ENCODE measurements around the gene PARK7.
"Not testable (repeated sequence)": the region's sequence is repeated elsewhere in the genome, so short reads cannot be mapped to it uniquely, and the experiment has no call there.

PARK7 gene

DNA sequence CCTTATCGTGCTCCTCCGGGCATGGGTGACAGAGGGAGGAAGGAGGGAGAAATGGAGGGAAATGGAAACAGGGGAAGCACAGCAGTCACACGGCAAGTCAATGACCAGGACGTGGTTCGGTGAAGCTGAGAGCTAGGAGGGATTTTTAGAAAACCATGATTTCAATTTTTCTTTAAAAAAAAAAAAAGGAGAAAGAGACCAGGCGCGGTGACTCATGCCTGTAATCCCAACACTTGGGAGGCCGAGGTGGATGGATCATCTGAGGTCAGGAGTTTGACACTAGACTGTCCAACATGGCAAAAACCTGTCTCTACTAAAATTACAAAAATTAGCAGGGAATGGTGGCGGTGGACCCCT, 20.1 kb upstream of the PARK7 start:
- DNase-seq (ENCODE audit: low read depth, low spot score): no peak
- no peak overlapping the region for H3K4me3 ChIP-seq (ENCODE audit: low read length)

DNA sequence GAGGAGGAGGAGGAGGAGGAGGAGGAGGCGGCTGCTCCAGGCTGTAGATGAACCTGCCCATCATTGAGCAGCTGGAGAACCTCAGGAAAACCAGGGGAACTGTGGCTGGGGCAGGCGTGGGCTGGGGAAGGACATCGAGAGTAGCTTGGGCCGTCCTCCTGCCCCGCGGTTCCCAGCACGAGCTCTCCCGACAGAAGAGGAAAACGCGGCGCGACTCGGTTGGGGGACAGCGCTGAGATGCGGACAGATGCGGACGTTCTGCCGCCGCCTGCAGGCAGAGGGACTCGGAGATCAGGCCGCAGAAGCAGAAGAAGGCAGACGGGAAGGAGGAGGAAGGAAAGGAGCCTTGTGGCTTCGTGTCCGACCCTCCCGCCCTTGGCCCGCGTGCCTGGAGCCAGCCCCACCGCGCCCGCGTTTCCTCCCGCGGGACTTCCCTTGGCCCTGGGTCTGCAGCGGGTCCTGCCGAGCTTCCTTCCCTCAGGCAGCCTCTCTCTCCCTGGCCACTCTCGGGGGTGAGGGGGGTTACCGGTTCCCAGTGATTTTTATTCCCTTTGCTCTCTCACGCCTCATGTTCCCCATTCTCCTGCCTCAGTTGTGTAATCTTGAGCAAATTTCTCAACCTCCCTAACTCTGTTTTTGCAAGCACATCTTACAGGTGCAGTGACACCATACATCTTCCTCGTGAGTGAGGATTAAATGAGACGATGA, 19.1 kb upstream of the PARK7 start:
- DNase-seq (ENCODE audit: low read depth, low spot score): no peak
- no peak overlapping the region for H3K4me3 ChIP-seq (ENCODE audit: low read length)

GRCh38 chr1:7943251-7943650, 18.3 kb upstream of the PARK7 start:
- no peak for DNase-seq (ENCODE audit: low read depth, low spot score)
- no peak overlapping the region for H3K4me3 ChIP-seq (ENCODE audit: low read length)

GRCh38 chr1:7948960-7949359, 12.6 kb upstream of the PARK7 start:
- DNase-seq (ENCODE audit: low read depth, low spot score): peak; percentile 55
- H3K4me3 ChIP-seq (ENCODE audit: low read length): no peak overlapping the region

DNA sequence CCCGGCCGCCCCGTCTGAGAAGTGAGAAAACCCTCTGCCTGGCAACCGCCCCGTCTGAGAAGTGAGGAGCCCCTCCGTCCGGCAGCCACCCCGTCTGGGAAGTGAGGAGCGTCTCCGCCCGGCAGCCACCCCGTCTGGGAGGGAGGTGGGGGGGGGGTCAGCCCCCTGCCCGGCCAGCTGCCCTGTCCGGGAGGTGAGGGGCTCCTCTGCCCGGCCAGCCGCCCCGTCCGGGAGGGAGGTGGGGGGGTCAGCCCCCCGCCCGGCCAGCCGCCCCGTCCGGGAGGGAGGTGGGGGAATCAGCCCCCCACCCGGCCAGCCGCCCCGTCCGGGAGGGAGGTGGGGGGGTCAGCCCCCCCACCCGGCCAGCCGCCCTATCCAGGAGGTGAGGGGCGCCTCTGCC, 8.7 kb upstream of the PARK7 start:
- not testable (repeated sequence) for H3K4me3 ChIP-seq (ENCODE audit: low read length); DNase-seq (ENCODE audit: low read depth, low spot score)

DNA sequence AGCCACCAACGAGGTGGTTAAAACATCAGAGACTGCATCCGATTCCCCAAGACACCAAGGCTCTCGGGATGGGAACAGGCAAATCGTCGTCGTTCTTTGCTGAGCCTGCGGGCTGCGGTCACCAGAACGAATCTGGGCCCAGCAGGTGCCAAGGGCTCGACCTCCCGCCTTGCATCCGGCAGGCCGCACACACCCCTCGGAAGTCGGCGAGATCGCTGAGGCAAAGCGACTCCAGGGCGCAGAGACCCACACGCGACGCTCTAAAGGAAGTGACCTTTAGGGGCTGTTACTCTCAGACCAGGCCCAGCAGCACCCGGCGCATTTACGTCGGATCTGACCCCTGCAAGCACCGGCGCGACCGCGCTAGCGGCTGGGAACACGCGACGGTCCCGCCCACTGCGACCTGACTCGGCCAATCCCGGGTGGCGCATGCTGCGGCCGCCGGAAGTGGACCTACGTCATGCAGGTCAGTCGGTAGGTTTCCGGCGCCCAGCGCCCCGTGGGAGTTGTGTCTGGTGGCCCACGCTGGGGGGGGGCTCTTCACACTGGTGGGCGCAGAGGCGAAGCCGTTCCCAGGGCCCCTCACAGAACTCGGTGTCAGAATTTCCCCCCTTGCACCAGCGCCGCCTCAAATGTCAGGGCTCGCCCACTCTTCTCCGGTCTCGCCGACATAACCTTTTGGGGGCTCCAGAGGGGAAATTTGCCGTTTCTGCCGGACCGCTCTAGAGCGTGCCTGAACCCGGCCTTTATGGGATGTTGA, 7.5 kb upstream of the PARK7 start:
- no peak for DNase-seq (ENCODE audit: low read depth, low spot score)
- no peak overlapping the region for H3K4me3 ChIP-seq (ENCODE audit: low read length)

- no peak overlapping the region for H3K4me3 ChIP-seq (ENCODE audit: low read length)
- DNase-seq (ENCODE audit: low read depth, low spot score): no peak
Observed at GRCh38 chr1:7954683-7955082, 6.8 kb upstream of the PARK7 start.

GRCh38 chr1:7956218-7957032, 5.1 kb upstream of the PARK7 start:
- no peak for DNase-seq (ENCODE audit: low read depth, low spot score)
- no peak overlapping the region for H3K4me3 ChIP-seq (ENCODE audit: low read length)

DNA sequence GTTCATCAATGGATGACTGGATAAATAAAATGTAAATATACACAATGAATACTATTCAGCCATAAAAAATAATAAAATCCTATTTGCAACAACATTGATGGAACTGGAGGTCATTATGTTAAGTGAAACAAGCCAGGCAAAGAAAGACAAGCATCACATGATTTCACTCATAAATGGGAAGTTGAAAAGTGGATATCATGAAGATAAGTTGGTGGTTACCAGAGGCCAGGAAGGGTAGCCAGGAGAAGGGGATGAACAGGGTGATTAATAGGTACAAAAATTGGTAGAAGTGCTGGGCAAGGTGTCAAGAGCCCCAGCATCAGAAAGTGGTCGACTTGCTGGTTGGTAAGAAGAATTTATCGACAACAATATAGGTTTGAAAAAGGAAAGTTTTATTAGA, 1.3 kb upstream of the PARK7 start:
- peak overlapping the region; percentile 74; the same call in 1 of the 2 replicates for H3K4me3 ChIP-seq (ENCODE audit: low read length)

DNA sequence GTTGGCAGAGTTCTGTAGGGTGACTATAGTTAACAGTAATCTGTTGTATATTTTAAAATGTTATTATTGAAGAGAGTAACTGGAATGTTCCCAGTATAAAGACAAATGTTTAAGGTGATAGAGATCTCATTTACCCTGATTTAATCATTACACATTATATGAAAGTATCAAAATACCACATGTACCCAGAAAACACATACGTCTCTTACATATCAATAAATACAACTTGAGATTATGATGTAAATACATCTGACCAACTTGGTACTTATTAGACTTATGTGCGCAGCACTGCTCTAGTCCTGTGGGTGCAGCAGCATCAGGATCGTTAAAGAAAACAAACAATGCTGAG, 670 bp upstream of the PARK7 start:
- peak overlapping the region; percentile 74 for H3K4me3 ChIP-seq (ENCODE audit: low read length)
- DNase-seq (ENCODE audit: low read depth, low spot score): no peak

More for the DNA sequence above, 1.3 kb upstream of the PARK7 start:
- DNase-seq (ENCODE audit: low read depth, low spot score): no peak

DNA sequence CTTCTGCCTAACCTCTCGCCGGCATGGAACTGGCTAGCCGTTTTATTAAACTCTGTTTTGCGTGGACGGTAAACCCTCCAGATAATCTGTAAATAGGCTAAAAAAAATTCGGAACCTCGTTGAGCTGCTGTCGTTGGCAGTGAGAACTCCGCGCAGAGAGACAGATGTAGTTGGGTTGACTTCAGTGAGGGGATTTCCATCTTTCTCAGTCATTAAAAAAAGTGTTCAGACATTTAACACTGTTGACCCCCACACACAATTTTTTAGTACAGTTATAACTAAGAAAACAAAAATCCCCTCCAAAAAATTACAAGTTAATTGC, 464 bp downstream of the PARK7 start:
- DNase-seq (ENCODE audit: low read depth, low spot score): peak; percentile 6
- peak overlapping the region; percentile 74 for H3K4me3 ChIP-seq (ENCODE audit: low read length)

GRCh38 chr1:7962636-7963377, 1.3 kb downstream of the PARK7 start:
- DNase-seq (ENCODE audit: low read depth, low spot score): no peak
- H3K4me3 ChIP-seq (ENCODE audit: low read length): peak overlapping the region; percentile 74

- DNase-seq (ENCODE audit: low read depth, low spot score); H3K4me3 ChIP-seq (ENCODE audit: low read length): not testable (repeated sequence)
Observed at GRCh38 chr1:7963378-7963730, 1.8 kb downstream of the PARK7 start.

DNA sequence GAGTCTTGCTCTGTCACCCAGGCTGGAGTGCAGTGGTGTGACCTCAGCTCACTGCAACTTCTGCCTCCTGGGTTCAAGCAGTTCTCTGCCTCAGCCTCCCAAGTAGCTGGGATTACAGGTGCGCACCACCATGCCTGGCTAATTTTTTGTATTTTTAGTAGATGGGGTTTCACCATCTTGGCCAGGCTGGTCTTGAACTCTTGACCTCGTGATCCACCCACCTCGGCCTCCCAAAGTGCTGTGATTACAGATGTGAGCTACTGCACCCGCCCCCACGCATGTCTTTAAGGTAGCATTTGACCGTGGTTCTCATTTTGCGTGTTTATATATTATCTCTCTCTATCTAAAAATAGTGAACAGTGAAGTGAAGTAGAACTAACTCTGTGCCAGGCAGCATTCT, 2.3 kb downstream of the PARK7 start:
- H3K4me3 ChIP-seq (ENCODE audit: low read length); DNase-seq (ENCODE audit: low read depth, low spot score): not testable (repeated sequence)

- no peak overlapping the region for H3K4me3 ChIP-seq (ENCODE audit: low read length)
- no peak for DNase-seq (ENCODE audit: low read depth, low spot score)
Observed at GRCh38 chr1:7964476-7964875, 3.0 kb downstream of the PARK7 start.

DNA sequence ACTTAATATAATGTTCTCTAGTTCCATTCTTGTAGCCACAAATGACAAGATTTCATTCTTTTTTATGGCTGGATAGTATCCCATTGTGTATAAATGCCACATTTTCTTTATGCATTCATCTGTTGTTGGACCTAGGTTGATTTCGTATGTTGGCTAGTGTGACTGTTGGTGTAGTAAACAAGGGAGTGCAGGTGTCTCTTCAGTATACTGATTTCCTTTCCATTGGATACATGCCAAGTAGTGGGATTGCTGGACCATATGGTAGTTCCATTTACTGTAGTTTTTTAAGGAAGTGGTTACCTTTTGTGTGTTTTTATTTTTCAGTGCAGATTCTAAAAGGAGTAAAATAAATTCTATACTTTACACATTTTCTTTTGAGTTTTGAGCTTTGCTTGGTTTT, 5.7 kb downstream of the PARK7 start:
- peak; percentile 15 for DNase-seq (ENCODE audit: low read depth, low spot score)
- H3K4me3 ChIP-seq (ENCODE audit: low read length): no peak overlapping the region

DNA sequence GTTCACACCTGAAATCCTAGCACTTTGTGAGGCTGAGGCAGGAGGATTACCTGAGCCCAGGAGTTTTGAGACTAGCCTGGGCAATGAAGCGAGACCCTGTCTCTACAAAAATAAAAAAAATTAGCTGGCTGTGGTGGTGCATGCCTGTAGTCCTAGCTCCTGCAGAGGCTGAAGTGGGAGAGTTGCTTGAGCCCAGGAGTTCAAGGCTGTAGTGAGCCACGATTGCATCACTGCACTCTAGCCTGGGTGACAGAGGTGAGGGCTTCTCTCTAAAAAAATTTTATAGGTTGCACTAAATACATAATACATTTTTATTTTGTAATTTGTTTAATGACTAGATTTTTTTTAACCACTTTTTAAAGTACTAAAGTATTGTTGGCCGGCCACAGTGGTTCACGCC, 6.1 kb downstream of the PARK7 start:
- no peak for DNase-seq (ENCODE audit: low read depth, low spot score)
- no peak overlapping the region for H3K4me3 ChIP-seq (ENCODE audit: low read length)

DNA sequence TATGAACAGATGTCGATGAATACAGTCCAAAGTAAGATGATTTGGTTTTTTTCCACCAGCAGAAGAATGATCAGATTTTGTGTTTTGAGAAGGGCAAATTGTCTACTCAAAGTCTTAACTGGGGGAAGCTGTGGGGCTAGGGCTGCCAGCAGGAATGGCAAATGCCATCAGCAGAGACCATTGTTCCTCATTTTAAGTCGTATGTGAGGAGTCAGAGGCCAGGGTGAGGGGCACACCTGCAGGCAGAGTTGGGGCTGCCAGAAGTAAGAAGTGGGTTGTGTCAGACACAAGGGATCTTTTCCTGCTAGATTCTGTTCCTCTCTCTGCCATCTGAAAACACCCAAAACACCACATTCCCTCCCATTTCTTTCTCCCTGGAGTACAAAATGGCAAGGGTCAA, 8.7 kb downstream of the PARK7 start:
- no peak overlapping the region for H3K4me3 ChIP-seq (ENCODE audit: low read length)
- no peak for DNase-seq (ENCODE audit: low read depth, low spot score)

GRCh38 chr1:7971024-7971423, 9.5 kb downstream of the PARK7 start:
- H3K4me3 ChIP-seq (ENCODE audit: low read length): no peak overlapping the region
- no peak for DNase-seq (ENCODE audit: low read depth, low spot score)

- no peak for DNase-seq (ENCODE audit: low read depth, low spot score)
- no peak overlapping the region for H3K4me3 ChIP-seq (ENCODE audit: low read length)
Observed at GRCh38 chr1:7972285-7972684, 10.8 kb downstream of the PARK7 start.
